Mucosa of gallbladder (tissue), 1 donor: ENCODE results near the gene TTC32. TPM values are rescaled to one million over a fixed set of nuclear protein-coding genes. Genes with fewer than 3 reads are reported as not detected.
"Not testable (repeated sequence)": the region's sequence is repeated elsewhere in the genome, so short reads cannot be mapped to it uniquely, and the experiment has no call there.

ENCODE experiments used
- DNase-seq: peaks from one replicate; pipeline ENCODE4 v3.0.0-alpha.2; 2020; ENCODE audit warnings: low spot score
- total RNA-seq: library from RNA; stranded (reverse); gene quantifications from one replicate; pipeline ENCODE4 v1.2.1, GENCODE V29; 2021
- donor health status: DM: no; HTN: no; CAD: no.

The TTC32 gene
- total RNA-seq, 1 donor from 2014 or later, result 6.8 TPM

DNA sequence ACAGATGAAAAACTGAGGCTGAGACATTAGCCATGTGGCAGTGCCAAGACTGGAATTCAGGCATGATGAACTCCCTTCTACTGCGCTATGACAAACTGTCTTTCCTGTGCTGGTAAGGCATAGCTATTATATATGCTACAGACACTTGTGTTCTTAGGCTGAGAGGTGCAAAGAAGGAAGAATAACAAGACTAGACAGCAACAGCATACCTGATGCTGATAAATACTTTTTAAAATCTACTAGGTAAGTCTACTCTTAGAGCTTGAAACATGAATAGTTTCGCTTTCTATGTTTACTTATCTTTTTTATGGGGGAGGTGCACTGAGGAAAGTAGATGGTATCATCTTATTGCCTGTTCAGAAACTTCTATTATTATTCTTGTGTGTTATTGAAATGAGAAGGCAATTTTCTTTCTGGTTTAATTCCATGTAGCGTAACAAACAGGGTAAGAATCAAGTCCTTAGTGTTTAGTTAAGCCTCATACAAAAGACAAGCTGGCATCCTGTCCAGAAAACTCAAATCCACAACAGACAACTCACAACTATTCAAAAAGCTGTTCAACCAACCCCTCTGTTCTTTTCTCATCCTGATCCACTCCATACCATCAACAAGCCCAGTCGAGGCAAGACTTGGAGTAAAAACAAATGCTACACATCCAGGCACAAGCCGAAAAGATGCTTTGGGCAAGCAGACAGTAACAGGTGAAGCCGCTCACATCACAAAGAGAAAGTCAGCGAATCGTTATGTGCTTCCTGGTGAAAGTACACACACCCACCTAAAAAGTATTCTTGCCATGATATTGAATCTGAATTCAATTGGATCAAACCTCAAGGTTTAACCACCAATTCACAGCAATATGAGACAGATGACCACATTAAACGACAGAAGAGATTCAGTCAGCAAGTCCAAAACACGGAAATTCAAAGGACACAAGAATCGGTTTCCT, 1.5 kb downstream of the TTC32 start:
- DNase-seq, result no peak

DNA sequence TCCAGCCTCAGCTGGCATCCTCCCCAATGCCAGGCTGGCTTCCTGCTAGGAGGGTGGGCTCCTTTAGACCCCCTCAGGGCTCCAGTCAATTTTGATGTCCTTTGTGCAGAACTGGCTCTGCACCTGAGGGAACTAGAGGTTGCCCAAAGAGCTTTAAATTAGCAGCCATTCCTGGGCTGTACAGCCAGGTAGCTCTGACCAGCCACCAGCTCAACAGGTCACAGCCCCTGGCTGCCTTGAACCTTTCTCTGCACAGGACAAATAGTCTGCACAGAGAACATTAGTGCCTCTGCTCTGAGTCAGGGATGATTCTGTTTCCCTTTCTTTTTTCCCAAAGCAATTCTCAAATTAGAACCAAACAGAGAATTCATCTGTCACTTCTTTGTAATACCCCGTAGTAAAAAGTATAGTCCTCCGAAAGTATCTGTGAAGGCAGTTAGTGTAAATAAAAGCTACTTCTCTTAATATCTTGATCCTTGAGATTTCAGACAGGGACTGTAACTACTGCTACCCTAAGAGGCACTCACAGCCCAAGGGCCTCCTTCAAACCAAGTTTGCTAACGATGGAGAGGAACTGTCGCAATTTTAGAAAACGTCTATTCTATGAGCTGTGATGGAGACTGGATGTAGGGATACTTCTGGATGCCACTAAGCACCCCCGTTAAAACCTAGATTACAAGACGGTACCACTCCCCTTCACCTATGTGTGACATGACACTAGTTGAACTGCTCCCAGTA, 3.0 kb downstream of the TTC32 start:
- no peak for DNase-seq

DNA sequence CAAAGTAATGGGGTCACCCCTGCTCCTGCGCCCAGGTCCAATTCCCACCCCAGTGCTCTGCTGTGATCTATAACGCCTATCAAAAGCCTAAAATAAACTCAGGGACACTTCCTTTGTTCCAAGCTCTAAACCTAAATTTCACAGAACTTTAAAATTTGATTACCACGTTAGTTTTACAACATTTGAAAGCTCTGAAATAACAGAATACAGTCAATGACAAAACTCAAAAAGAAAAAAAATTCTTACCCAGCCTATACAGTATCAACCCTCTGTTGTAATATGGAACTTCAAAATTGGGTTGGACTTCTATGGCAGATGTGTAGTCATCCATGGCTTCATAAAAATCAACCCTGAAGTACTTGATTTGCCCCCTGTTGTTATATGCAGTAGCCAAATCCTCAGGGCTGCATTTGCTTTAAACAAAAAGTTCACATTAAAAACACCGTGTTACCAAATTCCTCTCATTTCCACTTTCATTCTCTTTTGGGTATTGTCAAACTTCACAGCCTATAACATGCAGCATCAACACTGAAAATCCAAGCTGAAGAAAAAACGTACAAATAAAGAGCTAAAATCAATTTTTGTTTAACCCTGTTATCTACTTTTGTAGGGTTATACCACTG, 4.0 kb downstream of the TTC32 start:
- no peak for DNase-seq

DNA sequence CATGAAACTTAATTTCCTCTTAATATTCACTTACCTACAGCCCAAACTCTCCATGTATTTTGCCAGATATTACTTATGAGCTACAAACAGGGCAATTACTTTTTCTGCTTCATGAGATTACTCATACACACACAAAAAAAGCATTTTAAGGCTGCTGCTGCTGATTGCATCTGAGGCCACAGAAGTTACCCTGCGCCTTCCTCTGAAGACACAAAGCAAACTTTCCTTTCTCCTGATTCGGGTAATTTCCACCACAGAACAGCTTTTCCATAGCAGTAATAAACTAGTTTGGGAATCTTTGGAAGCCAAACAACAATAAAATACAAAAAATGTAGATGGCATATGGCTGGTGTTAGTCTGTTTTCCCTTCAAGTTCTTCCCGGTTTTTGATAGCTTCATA, 6.2 kb downstream of the TTC32 start:
- DNase-seq, result no peak

DNA sequence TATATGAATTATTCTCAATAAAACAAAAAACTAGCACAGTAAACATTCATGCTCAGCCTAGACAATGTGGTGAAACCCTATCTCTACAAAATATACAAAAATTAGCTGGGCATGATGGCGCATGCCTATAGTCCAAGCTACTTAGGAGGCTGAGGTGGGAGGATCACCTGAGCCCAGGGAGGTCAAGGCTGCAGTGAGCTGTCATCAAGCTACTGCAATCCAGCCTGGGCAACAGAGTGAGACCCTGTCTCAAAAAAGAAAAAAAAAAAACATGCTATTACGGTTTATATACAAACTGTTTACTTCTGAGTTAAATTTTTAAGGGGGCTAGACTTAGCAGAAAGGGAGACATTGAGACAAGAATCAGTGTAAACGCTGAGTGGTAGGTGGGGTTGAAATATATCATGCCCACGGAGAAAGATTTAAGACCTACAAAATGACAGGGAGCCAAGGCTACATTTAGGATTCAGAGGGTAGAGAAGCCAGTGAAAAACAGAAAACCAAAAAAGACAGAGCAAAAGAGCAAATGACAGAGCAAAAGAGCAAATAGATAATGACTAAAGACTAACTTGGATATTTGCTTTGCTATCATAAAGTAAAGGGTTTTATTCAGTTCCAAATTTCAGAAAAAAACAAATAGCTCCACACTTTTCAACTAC, 7.5 kb downstream of the TTC32 start:
- no peak for DNase-seq

DNA sequence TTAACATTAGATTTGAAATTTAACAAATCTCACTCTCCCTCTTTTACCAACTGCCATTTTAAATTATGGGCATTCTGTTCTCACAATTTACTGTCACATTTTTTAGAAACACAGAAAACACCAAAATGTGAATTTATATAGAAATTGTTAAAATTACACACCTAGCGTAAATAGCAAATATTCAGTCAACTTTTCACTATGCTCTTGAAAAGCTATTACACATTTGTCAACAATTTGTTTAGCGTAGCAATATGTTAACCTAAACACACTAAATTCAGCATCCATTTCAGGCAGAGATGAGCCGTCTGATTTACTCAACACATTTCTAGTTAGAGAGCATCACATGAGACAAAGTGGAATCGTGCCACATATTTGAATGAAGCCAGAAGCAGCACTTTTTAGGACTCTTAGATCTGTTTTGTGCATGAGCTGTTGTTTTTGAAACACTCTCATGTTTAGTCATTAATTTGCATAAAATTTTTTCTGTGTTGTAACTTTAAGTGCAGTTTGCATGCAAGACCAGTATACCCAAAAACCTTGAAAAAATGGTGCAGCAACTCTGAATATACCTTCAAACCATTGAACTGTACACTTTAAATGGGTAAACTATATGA, 8.2 kb downstream of the TTC32 start:
- no peak for DNase-seq

DNA sequence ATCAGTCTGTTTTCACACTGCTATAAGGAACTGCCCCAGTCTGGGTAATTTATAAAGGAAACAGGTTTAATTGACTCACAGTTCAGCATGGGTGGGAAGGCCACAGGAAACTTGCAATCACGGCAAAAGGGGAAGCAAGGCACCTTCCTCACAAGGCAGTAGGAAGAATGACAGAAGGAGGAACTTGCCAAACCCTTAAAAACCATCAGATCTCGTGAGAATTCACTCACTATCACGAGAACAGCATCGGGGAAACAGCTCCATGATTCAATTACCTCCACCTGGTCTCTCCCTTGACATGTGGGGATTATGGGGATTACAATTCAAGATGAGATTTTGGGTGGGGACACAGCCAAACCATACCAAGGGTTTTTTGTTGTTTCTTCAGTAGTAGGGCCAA, 9.8 kb downstream of the TTC32 start:
- DNase-seq, result not testable (repeated sequence)

DNA sequence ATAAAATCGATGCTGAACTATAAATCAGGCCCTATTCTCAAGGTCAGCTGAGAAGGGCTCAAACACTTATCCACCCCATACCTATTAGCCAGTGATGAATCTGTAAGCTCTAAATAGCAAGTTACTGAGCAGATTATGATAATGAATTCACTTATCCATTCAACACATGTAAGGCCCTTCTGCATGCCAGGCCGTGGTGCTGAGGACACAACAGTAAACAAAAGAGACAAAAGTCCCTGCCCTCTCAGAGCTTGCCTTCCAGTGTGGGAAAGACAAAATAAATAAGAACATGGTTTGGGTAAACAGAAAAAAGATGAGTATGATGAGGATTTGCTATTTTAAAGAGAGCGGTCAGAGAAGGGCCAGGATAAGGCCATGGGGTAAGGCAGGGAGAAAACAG, 11.7 kb downstream of the TTC32 start:
- DNase-seq, result no peak

DNA sequence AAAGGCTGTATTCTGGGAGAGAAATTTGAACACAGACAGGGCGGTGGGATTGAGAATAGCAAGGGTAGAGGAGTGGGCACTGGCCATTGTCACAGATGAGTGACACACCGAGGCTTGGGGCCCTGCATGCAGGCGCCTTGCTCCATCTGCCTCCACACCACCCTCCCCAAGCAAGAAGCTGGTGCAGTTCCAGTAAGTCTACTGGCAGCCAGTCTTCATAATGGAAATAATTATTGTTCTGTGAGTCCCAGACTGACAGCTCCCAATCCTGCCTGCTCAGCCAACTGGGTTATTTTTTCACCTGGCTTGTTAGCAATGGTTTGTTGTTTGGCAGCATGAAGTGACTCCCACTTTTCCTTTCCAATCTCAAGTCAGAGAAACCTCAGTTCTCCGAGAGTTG, 13.0 kb downstream of the TTC32 start:
- no peak for DNase-seq

DNA sequence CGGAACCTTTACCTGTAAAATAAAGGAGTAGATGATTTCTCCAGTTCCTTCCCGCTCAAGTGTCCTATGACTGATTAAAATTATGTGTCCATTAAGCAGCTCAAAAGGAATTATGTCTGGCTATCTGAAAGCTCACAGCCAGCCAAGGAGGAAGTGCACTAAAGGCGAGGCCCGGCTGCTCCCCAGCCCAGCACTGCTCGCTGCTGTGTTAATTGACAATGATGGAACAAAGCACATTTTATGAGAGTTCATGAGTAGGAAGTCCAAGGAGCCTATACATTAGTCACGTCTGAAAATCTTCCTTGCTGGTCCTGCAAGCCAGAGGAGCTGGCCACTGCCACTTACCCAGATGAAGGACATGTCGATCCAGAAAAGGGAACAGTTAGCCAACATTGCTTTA, 14.3 kb downstream of the TTC32 start:
- DNase-seq, result no peak

DNA sequence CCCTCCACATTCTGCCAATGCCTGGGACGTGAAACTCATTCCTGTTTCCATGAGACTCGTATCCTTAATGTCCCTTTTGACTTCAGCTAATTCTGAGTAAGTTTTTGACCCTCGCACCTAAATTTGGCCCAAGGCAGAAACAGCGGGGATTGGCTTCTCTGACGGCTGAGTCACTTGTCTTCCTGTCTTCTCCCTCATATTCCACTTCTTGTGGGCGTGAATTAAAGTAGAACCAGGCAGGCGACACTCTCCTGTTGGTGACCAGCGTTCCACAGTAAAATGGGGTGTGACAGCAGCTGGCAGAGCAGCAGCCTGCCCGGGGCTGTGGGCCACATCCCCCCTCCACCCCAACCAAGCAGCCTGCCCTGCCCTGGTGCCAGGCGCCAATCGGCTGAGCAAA, 15.5 kb downstream of the TTC32 start:
- no peak for DNase-seq

DNA sequence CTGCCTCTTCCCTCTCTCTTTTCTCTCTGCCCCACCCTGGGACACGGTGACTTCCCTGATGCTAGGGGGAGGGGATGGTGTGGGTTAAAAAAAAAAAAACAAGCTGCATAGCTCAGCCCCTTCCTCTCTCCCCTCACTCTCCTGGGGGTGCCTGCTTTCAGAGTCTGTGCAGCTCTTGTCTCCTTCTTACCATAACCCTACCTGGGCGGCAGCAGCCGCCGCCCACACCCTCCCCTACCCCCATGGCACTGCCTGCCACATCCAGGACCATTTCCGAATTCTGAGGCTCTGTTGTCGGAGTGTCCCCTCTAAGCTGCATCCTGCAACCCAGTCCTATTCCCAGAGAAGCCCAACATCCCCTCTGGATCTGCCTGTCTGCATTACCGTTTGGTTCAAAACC, 16.0 kb downstream of the TTC32 start:
- no peak for DNase-seq

DNA sequence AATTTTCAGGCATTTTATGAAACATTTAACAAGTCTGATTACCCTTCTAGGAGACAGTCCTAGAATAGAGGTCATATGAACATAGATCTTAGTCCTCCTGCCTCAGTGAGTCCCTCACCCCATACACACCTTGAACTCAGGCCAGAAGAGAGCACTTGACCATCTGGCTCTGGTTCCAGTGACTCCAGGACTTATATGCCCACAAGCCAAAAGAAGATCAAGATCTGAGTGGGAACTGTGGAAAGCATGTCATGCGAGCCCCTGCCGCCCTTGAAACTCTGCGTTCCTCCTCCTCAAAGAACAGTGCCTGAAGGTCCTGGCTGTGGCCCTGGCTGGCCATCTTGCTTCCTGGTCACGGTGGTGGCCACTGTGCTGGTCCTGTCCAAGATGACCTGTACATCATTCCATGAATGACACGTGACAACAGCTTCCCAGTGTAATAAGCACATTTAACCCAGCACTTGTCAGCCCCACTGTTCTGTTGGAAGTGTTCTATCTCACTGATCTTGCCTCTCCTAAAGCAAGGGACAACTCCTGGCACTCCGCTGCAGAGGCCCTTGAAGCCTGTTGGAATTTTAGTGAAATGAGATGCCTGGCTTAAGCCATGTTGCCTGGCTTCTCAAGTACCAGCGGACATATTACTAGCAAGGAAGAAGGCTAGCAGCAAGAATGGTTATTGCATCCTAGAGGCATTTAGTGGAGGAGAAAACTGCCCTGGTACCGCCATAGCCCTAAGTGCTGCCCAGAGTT, 17.6 kb downstream of the TTC32 start:
- DNase-seq, result peak; percentile 6

DNA sequence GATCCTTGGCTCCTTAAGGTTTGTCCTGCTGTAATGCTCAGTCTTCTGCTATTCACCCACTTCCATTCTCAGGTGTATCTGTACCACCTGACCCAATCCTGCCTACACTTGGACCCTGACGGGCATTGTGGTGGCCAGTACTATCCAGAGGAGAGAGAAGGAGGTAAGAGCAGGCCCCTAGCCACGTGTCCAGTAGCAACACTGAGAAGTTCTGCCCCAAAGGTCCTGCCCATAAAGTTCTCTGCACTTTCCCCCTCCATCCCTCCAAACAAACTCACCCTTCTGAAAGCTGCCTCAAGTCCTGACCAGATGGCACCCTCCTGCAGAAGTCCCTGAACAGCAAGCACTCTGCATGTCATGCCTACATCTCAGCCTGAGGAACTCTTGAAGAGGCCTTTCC, 18.3 kb downstream of the TTC32 start:
- DNase-seq, result peak; percentile 6

DNA sequence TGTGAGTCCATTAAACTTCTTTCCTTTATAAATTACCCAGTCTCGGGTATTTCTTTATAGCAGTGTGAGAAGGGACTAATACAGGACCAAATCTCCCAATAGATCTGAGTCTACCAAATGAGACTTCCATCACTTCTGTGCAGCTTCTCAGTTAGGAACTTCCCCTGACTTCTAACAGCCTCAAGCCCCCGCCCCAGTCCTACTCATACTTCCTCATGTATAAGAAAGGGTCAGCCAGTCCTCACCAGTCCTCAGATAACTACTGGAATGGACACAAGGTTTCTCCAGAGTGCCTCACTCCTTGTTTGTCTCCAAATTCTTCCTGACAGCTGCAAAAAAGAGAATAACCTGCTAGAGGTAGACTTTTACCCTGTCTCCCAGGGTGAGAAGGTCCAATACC, 19.5 kb downstream of the TTC32 start:
- DNase-seq, result peak; percentile 4

DNA sequence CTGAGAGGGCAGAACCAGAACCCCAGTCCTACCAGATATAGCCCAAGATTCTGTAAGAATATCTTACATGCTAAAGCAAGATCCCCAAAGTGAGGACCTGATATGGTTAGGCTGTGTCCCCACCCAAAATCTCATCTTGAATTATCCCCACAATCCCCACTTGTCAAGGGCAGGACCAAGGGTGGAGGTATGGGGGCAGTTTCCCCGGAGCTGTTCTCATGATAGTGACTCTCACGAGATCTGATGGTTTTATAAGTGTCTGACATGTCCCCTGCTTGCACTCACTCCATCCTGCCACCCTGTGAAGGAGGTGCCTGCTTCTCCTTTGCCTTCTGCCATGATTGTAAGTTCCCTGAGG, 19.9 kb downstream of the TTC32 start:
- peak; percentile 5 for DNase-seq

DNA sequence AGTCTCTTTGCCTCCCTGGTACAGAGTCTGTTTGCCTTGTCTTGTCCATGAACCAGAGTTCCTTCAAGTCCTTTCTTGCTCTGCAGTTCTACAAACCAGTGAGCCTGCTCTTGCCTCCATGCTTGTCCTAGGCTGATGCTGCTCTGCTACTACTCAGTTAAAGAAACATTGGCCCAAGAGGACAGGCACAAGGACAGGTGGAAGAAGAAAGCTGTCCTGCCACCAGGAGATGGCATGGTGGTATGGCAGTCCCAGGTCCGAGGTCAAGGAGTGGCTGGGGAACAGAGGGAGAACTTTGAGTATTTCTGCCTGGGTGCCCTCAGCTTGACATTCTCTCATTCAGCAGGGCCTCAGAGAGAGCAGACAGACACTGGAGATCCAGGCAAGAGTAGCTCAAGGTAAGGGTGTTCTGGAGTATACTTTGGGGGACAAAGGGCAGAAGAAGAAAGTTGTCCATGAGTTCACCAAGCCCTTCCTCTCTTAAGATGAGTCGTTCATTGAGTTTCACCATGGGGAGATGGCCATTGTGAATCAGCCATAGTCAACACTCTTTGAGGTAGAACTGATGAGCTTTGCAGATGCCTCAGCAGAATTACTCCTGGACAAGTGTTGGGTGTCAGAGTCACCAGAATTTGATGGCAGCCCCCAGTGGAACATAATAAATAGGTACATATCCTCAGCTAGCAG, 20.4 kb downstream of the TTC32 start:
- DNase-seq, result no peak

DNA sequence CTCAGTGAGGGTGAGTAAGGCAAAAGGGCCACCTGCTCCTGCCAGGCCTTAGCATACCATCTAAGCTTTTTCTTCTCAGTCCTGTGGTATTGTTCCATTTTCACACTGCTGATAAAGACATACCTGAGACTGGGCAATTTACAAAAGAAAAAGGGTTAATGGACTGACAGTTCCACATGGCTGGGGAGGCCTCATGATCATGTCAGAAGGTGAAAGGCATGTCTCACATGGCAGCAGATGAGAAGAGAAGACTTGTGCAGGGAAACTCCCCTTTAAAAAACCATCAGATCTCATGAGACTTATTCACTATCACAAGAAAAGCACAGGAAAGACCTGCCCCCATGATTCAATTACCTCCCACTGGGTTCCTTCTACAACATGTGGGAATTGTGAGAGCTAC, 21.6 kb downstream of the TTC32 start:
- not testable (repeated sequence) for DNase-seq

DNA sequence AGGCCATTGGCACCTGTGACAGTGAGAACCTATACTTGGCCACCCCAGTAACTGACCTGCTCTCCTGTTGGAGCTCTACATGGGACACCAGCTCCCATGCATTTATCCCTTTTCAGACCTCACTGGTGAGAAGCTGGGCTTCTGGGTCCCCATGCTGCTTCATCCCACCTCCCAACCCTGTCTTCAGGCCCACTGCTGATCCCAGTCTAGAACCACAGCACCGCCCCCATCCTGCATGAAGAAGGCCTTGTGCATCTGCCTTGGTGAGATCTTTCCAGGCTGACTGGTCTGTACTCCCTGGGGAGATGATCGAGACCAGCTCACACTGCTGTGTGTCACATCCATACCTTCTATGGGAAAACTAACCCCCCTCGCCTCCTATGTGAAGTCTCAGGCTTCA, 22.7 kb downstream of the TTC32 start:
- peak; percentile 7 for DNase-seq

DNA sequence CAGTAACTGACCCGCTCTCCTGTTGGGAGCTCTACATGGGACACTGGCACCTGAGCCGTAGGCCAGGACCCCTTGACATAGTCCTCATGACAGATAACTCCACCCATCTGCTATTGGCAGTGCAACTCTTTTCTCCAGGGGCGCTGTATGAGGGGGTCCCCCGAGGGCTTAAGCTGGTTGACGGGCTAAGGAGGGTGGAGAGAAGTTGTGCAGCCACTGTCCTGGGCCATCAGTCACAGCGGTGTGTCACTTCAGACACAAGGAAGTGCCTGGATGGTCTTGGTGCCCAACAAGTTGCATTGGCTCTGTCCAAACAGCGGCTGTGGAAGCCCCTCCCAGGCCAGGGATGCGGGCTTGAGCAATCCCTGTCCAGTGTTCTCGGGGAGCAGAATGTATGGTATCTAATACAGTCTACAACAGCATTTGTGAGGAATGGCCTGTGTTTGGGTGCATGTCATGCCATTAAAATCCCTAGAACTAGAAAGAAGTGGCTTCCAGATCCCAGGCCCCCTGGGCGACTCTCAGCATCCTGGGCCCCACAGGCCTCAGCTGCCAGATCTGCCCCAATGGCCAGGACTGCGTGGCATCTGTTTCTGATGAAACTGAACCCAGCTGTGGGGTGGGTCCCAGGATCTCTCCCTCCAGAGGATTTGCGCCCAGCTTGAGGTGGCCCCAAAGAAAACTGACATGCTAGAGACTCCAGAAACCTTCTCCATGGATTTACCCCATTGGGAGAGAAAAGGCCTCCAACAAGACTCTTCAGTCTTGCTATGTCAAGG, 23.3 kb downstream of the TTC32 start:
- no peak for DNase-seq
